Suppressor macrophage treated with lipopolysaccharide for 4 hours (primary cell): Measurements from ENCODE around the gene TTLL7.
A peak's percentile ranks its signal among the peaks of the same experiment; 100 is the strongest.
"Not testable (repeated sequence)": the region's sequence is repeated elsewhere in the genome, so short reads cannot be mapped to it uniquely, and the experiment has no call there.

Experiments
- DNase-seq: peaks from one replicate; pipeline ENCODE4 v3.0.0-alpha.2; 2020

The TTLL7 gene

GRCh38 chr1:83996191-83996590 is 2.7 kb downstream of the TTLL7 start:
- no peak for DNase-seq

GRCh38 chr1:83995649-83996048 is 3.3 kb downstream of the TTLL7 start:
- no peak for DNase-seq

GRCh38 chr1:83994111-83994510 is 4.8 kb downstream of the TTLL7 start:
- no peak for DNase-seq

- no peak for DNase-seq
Observed at GRCh38 chr1:83990734-83991133, 8.2 kb downstream of the TTLL7 start.

GRCh38 chr1:83985048-83985447 is 13.9 kb downstream of the TTLL7 start:
- no peak for DNase-seq

- not testable (repeated sequence) for DNase-seq
Observed at GRCh38 chr1:83983918-83984317, 15.0 kb downstream of the TTLL7 start.

GRCh38 chr1:83978056-83978455 is 20.9 kb downstream of the TTLL7 start:
- DNase-seq = no peak

GRCh38 chr1:83976920-83977319 is 22.0 kb downstream of the TTLL7 start:
- DNase-seq = no peak

GRCh38 chr1:83970802-83971201 is 28.1 kb downstream of the TTLL7 start:
- DNase-seq = no peak

- no peak for DNase-seq
Observed at GRCh38 chr1:83970114-83970513, 28.8 kb downstream of the TTLL7 start.

GRCh38 chr1:83967336-83967735 is 31.6 kb downstream of the TTLL7 start:
- DNase-seq = no peak

- DNase-seq = no peak
Observed at GRCh38 chr1:83964153-83964552, 34.8 kb downstream of the TTLL7 start.

GRCh38 chr1:83961571-83962295 is 37.2 kb downstream of the TTLL7 start:
- DNase-seq = no peak

GRCh38 chr1:83960669-83961277 is 38.2 kb downstream of the TTLL7 start:
- DNase-seq = no peak

- no peak for DNase-seq
Observed at GRCh38 chr1:83959824-83960498, 39.0 kb downstream of the TTLL7 start.

- DNase-seq = no peak
Observed at GRCh38 chr1:83958704-83959103, 40.2 kb downstream of the TTLL7 start.

GRCh38 chr1:83954166-83954823 is 44.6 kb downstream of the TTLL7 start:
- DNase-seq = no peak

GRCh38 chr1:83950106-83950661 is 48.7 kb downstream of the TTLL7 start:
- DNase-seq = no peak

GRCh38 chr1:83942914-83943313 is 56.0 kb downstream of the TTLL7 start:
- DNase-seq = no peak

- no peak for DNase-seq
Observed at GRCh38 chr1:83934550-83934949, 64.4 kb downstream of the TTLL7 start.

- DNase-seq = no peak
Observed at GRCh38 chr1:83932693-83933092, 66.2 kb downstream of the TTLL7 start.

- DNase-seq = no peak
Observed at GRCh38 chr1:83932281-83932680, 66.7 kb downstream of the TTLL7 start.

GRCh38 chr1:83931658-83932253 is 67.2 kb downstream of the TTLL7 start:
- peak; percentile 60 for DNase-seq
